Natural killer cell (primary cell): ENCODE measurements around the gene PC. TPM values are rescaled to one million over a fixed set of nuclear protein-coding genes. Genes with fewer than 3 reads are reported as not detected.

Source experiments
- ATAC-seq, 3 donors: fragments of 150-1000 bp in 2 of 3; fragments of 200-7000 bp in 1 of 3; cut with Tn5 transposase; 1 replicate in 1 of 3; 2 replicates in 2 of 3; pipeline ENCODE4 v1.10.0; 2021; ENCODE audit warnings: mild to moderate bottlenecking in 2 of 3, moderate library complexity in 2 of 3
- DNase-seq, 2 donors: peaks; one replicate each; pipeline versions ENCODE4 v3.0.0 to v3.0.0-alpha.2; 2013 to 2021; ENCODE audit warnings: mixed read lengths in 1 of 2
- H3K27ac ChIP-seq: one replicate; pipeline ENCODE4 v1.5.1; 2013; ENCODE audit warnings: mild to moderate bottlenecking, low read length
- H3K27me3 ChIP-seq: one replicate; pipeline ENCODE4 v1.6.1; 2013; ENCODE audit warnings: low read length; ENCODE audit not compliant: control insufficient read depth, insufficient read depth
- H3K36me3 ChIP-seq: one replicate; pipeline ENCODE4 v1.6.1; 2013; ENCODE audit warnings: low read length; ENCODE audit not compliant: control insufficient read depth, insufficient read depth
- H3K4me1 ChIP-seq: one replicate; pipeline ENCODE4 v1.6.1; 2013; ENCODE audit warnings: low read length; ENCODE audit not compliant: control insufficient read depth, insufficient read depth
- H3K4me3 ChIP-seq: one replicate; pipeline ENCODE4 v1.5.1; 2013; ENCODE audit warnings: low read length
- H3K9me3 ChIP-seq: one replicate; pipeline ENCODE4 v1.6.1; 2013; ENCODE audit warnings: low read length; ENCODE audit not compliant: control insufficient read depth, insufficient read depth
- H3K27ac Mint-ChIP-seq, 2 donors: one replicate each; pipeline ENCODE4 v1.8.0; 2022; ENCODE audit warnings: mild to moderate bottlenecking in 2 of 2, mixed read lengths in 2 of 2, moderate library complexity in 1 of 2
- H3K27me3 Mint-ChIP-seq, 2 donors: one replicate each; pipeline ENCODE4 v1.8.0; 2022; ENCODE audit warnings: low read depth in 2 of 2, mixed read lengths in 2 of 2
- H3K36me3 Mint-ChIP-seq: one replicate; pipeline ENCODE4 v1.8.0; 2022; ENCODE audit warnings: mixed read lengths
- H3K4me1 Mint-ChIP-seq, 2 donors: one replicate each; pipeline ENCODE4 v1.8.0; 2022; ENCODE audit warnings: mixed read lengths in 2 of 2
- H3K4me3 Mint-ChIP-seq: one replicate; pipeline ENCODE4 v1.8.0; 2022; ENCODE audit warnings: mild to moderate bottlenecking, moderate library complexity, mixed read lengths
- H3K9me3 Mint-ChIP-seq, 2 donors: one replicate each; pipeline ENCODE4 v1.8.0; 2022; ENCODE audit warnings: mixed read lengths in 2 of 2
- CTCF ChIP-seq: fragments of 200-600 bp; IDR thresholded peaks from one replicate; pipeline ENCODE4 v1.8.0; 2022; ENCODE audit warnings: antibody characterized with exemption
- WGBS: methylation state at CpG from one replicate; pipeline ENCODE4 v1.1.7; 2013; ENCODE audit warnings: missing lambda C conversion rate; ENCODE audit not compliant: insufficient coverage; 5-methylcytosine and 5-hydroxymethylcytosine counted together
- intact Hi-C: fragments of 100-400 bp; cut with micrococcal nuclease; formaldehyde crosslinking; loops from one replicate; pipeline ENCODE4 v1.14.2; 2022
- total RNA-seq, 4 donors: library from RNA; stranded (reverse); fragments of 120-200 nt in 1 of 4; gene quantifications; one replicate each; pipeline versions ENCODE4 v1.2.3 to v1.2.4, GENCODE V29; 2013 to 2022

The PC gene
- total RNA-seq, 3 donors from 2014 or later (not counting 1 experiment from before 2014, with no cell fraction given), result 4.1 to 5.9 (median 4.6) TPM

GRCh38 chr11:66849501-66850234, 108.5 kb downstream of the PC start:
- peaks cover under 1% of the 10 kb centered on the region for H3K4me1 ChIP-seq
- Mint-ChIP-seq H3K4me1 (peaks cover 0 to 9% of the 10 kb centered on the region in 2 donors), H3K9me3 (no peaks in the 10 kb centered on the region), H3K27ac (no peak overlapping the region), H3K27me3 (no peaks in the 10 kb centered on the region), H3K36me3 (no peaks in the 10 kb centered on the region), H3K4me3 (no peak overlapping the region)
- TF ChIP-seq CTCF, result no peak
- ATAC-seq (no peak), DNase-seq (no peak)
- no peak overlapping the region for H3K27ac ChIP-seq
- no peaks in the 10 kb centered on the region for H3K9me3 ChIP-seq
- intact Hi-C loops, result no loop called here
- H3K27me3 ChIP-seq, result no peaks in the 10 kb centered on the region
- no peak overlapping the region for H3K4me3 ChIP-seq
- 97% methylated on average over 21 of the region's 22 CpGs for WGBS
- peaks cover 10% of the 10 kb centered on the region for H3K36me3 ChIP-seq

DNA sequence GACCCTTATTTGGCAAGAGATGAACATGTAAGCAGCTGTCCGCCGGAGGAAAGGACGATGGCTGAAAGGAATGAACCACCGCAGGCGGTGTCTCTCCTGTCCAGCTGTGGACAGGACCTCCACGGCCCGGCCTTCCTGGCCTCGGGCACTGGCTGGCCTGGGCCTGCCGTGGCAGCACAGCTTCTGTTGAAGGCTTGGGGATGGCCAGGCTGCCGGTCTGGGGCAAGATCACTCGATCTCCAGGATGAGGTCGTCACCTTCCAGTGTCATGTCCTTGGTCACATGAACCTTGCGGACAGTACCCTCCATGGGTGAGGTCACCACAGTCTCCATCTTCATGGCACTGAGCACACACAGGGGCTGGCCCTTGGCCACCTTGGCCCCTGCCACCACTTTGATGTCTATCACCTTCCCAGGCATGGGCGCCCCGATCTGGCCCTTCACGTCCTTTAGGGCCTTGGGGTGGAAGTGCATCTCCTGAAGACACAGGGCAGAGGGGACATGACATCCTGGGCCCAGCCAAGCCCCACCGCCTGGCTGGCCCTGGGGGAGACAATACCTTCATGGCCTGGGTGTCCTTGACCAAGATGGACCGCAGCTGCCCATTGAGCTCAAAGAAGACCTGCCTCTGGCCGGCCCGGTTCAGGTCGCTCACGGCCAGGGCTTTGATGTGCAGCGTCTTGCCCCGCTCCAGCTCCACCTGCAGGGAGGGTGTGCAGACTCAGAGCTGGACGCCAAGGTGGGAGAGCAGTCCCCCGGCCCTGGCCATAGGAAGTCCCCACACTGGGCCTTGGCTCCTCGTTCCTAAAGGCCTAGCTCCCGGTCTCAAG, 109.3 kb downstream of the PC start:
- DNase-seq, result no peak

GRCh38 chr11:66847461-66848232, 110.5 kb downstream of the PC start:
- intact Hi-C loops, result no loop called here
- DNase-seq, result no peak

More for the DNA sequence above, 109.3 kb downstream of the PC start:
- Mint-ChIP-seq H3K27me3 (no peaks in the 10 kb centered on the region), H3K4me1 (peaks cover 5 to 17% of the 10 kb centered on the region in 2 donors), H3K27ac (no peak overlapping the region), H3K9me3 (no peaks in the 10 kb centered on the region), H3K4me3 (no peak overlapping the region), H3K36me3 (no peaks in the 10 kb centered on the region)
- H3K27me3 ChIP-seq, result no peaks in the 10 kb centered on the region
- WGBS, result 96% methylated on average over 28 of the region's 28 CpGs
- H3K9me3 ChIP-seq, result no peaks in the 10 kb centered on the region
- H3K36me3 ChIP-seq, result peaks cover 10% of the 10 kb centered on the region
- no peak overlapping the region for H3K27ac ChIP-seq
- TF ChIP-seq CTCF, result no peak
- no peak overlapping the region for H3K4me3 ChIP-seq
- intact Hi-C loops, result no loop called here
- peaks cover 9% of the 10 kb centered on the region for H3K4me1 ChIP-seq
- ATAC-seq, result no peak

More at GRCh38 chr11:66847461-66848232, 110.5 kb downstream of the PC start:
- 94% methylated on average over 14 of the region's 14 CpGs for WGBS
- no peak for TF ChIP-seq CTCF
- Histone ChIP-seq H3K9me3 (no peaks in the 10 kb centered on the region), H3K4me1 (peaks cover 12% of the 10 kb centered on the region), H3K4me3 (no peak overlapping the region), H3K27me3 (no peaks in the 10 kb centered on the region), H3K27ac (no peak overlapping the region), H3K36me3 (peaks cover 10% of the 10 kb centered on the region)
- ATAC-seq, result no peak
- Mint-ChIP-seq H3K27ac (no peak overlapping the region), H3K9me3 (no peaks in the 10 kb centered on the region), H3K4me1 (peaks cover 7 to 21% of the 10 kb centered on the region in 2 donors), H3K4me3 (no peak overlapping the region), H3K36me3 (no peaks in the 10 kb centered on the region), H3K27me3 (no peaks in the 10 kb centered on the region)
